ENCODE measurements around the gene WDR20.
"Not testable (repeated sequence)": the region's sequence is repeated elsewhere in the genome, so short reads cannot be mapped to it uniquely, and the experiment has no call there.

WDR20 gene

DNA sequence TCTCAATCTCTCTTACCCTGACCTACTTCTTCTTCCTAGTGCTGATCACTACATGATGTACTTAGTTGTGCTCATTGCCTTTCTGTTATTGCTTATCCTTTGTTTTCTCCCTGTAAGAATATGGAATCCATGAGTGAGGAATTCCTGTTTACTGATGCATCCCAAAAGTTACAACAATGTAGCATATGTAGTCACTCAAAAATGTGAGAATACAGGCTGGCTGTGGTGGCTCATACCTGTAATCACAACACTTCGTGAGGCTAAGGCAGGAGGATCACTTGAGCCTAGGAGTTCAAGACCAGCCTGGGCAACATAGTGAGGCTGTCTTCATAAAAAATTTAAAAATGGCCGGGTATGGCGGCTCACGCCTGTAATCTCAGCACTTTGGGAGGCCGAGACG is 8.0 kb upstream of the WDR20 start:
- DNase-seq (ENCODE audit: low spot score) = no peak

DNA sequence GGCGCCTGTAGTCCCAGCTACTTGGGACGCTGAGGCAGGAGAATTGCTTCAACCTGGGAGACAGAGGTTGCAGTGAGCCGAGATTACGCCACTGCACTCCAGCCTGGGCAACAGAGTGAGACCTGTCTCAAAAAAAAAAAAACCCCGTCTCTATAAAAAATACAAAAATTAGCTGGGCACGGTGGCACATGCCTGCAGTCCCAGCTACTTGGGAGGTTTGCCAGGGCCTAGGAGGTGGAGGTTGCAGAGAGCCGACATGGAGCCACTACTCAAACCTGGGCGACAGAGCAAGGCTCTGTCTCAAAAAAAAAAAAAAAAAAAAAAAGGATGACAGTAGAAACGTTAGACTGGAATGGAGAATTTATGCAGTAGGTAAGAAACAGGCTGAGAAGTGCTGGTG is 5.7 kb upstream of the WDR20 start:
- DNase-seq (ENCODE audit: low spot score) = not testable (repeated sequence)

DNA sequence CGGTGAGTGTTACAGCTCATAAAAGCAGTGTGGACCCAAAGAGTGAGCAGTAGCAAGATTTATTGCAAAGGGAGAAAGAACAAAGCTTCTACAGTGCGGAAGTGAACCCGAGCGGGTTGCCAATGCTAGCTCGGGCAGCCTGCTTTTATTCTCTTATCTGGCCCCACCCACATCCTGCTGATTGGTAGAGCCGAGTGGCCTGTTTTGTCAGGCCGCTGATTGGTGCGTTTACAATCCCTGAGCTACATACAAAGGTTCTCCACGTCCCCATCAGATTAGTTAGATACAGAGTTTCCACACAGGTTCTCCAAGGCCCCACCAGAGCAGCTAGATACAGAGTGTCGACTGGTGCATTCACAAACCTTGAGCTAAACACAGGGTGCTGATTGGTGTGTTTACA is 5.0 kb upstream of the WDR20 start:
- not testable (repeated sequence) for DNase-seq (ENCODE audit: low spot score)

DNA sequence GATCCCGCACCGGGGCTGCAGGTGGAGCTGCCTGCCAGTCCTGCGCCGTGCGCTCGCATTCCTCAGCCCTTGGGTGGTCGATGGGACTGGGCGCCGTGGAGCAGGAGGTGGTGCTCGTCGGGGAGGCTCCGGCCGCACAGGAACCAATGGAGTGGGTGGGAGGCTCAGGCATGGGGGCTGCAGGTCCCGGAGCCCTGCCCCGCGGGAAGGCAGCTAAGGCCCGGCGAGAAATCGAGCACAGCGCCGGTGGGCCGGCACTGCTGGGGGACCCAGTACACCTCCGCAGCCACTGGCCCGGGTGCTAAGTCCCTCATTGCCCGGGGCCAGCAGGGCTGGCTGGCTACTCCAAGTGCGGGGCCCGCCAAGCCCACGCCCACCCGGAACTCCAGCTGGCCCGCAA is 4.2 kb upstream of the WDR20 start:
- DNase-seq (ENCODE audit: low spot score) = not testable (repeated sequence)

DNA sequence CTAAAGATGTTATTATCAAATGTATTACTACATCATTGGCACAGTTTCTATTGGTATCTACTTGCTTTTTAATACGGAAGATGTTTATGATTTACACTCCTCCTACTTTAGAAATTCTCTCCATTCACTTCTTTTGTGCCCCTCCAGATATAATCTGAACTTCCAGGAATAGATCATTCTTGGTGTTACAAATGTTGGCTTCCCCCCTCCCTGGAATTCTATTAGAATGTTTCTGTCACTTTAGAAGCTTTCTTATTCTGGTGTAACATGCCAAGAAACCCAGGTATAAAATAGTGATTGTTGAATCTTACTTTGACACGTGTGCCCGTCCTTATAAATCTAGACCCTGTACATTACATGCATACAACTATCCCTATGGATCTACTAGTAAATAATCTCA is 1.2 kb upstream of the WDR20 start:
- DNase-seq (ENCODE audit: low spot score) = no peak

DNA sequence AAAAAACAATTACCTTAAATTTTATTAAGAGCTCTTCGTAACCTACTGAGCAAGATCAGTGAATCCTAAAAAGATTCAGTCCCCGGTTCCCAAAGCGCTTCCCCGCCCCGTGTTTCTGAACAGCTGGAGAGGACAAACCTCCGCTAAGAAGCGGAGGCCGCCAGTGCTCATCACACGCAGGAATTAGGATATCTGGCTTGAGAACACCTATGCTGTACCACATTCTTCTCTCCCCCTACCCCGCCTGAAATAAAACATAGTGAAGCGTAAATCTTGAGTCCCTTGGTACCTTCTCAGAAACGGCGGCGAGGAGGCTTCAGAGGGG is 774 bp upstream of the WDR20 start:
- no peak for DNase-seq (ENCODE audit: low spot score)

DNA sequence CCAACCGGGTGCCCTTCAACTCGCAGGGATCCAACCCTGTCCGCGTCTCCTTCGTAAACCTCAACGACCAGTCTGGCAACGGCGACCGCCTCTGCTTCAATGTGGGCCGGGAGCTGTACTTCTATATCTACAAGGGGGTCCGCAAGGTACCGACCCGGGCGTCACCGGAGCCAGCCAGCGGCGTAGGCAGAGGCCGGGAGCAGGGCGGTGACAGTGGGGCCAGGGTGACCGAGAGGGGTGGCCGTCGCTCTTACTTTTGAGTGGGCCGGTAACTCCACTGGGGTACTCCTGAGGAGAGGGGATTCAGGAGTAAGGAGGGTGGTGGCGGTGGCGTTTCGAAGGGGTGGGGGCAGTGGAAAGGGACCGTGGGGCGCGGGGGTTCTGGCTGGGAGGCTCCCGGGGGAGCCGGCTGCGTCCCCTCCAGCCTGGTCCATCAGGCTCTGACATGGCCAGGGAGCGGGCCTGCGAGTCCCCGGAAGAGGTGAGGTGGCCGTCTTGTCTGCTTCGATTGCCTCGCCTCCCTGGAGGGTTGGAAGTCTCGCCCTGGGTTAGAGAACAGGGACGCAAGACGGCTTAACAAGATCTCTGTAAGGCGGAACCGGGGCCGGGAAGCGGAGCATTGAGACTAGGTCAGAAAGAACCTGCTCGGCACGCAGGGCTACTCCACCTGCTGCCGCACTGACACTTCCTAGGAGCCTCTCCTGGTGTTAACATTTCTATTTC is 491 bp downstream of the WDR20 start:
- DNase-seq (ENCODE audit: low spot score) = peak; percentile 20

DNA sequence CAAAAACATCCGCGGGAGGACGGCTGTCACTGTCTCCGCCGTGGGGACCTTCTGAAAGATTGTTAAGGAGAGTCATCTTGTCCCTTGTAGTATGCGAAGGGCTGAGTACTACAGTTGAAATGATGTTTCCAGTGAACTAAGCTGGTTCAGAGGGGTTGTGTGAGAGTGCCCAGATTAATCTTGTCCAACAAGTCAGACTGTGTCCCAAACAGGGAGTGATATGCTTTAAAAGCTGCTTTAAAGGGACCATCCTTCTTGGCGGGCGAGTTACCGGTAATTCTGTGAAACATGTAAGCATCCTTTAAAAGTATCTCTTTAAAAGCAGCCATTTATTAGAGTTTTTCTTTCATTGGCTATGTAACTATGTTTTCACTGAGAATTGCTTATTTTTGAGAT is 1.1 kb downstream of the WDR20 start:
- DNase-seq (ENCODE audit: low spot score) = no peak

DNA sequence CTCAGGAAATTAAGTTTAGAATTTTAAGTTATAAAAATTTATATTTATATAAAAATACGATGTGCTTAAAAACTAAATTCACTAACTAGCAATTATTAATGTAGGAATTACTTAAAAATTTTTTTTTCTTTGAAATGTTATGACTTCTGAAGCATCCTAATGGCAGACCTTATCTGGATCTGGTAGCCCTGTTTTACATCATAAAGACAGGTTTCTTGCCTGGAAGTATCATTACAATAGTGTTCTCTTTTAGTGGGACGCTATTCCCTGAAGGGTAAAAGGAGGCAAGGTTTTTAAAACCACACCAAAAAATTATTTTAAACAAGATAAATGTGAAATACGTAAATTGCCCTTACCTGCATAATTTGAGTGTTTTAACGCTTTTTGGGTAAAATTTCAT is 2.1 kb downstream of the WDR20 start:
- DNase-seq (ENCODE audit: low spot score) = no peak

DNA sequence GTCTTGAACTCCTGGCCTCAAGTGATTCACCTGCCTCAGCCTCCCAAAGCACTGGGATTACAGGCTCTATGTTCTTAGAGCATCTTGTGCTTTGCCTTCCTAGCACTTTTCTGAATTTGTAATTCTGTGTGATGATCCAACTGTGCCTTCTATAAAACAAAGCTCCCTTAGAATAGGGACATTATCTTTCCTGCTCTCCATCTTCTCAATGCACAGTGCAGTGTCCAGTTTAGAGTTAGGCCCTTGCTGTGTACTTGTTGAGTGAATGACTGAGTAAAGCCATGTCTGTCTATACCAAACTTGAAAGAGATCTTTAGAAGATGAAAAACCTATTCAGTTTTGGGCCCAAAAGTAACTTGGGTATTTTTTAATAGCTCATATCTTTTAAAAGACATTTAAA is 5.2 kb downstream of the WDR20 start:
- DNase-seq (ENCODE audit: low spot score) = peak; percentile 36

DNA sequence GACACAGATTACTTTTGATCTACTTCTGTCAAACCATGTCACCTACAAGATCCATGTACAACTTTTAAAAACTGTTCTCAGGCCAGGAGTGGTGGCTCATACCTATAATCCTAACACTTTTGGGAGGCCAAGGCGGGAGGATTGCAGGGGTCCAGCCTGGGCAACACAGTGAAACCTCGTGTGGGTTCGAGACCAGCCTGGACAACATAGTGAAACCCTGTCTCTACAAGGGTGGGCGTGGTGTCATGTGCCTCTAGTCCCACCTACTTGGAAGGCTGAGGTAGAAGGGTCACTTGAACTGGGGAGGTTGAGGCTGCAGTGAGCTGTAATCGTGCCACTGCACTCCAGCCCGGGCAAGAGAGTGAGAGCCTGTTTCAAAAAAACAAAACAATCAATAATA is 5.7 kb downstream of the WDR20 start:
- no peak for DNase-seq (ENCODE audit: low spot score)

DNA sequence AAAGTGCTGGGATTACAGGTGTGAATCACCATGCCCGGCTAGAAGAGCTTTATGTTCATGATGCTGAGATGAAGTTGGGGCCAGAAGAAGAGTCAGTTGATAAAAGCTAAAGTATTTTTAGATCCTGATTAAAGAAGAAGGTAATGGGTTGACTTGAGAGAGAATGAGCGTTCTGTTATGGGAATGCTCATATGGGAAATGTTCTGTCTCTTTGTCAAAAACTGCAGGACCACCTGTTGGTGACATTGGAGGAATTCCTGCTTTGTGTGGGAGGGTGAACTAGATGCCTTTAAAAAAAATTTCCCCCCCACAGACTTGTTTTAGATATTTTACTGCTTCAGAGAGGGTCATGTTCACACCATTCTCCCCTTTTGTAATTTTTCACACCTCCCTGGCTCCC is 6.7 kb downstream of the WDR20 start:
- DNase-seq (ENCODE audit: low spot score) = no peak

DNA sequence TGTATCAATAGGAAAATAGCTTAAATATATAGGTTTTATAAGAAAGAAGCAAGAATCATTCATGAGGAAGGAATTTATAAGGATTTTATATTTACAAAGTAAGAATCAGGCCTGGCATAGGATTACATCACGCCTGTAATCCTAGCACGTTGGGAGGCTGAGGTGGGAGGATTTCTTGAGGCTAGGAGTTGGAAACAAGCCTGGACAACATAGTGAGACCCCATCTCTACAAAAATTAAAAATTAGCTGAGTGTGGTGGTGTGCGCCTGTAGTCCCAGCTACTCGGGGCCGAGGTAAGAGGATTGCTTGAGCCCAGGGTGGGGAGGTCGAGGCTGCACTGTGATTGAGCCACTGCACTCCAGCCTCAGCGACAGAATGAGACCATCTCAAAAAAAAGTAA is 10.4 kb downstream of the WDR20 start:
- DNase-seq (ENCODE audit: low spot score) = no peak

DNA sequence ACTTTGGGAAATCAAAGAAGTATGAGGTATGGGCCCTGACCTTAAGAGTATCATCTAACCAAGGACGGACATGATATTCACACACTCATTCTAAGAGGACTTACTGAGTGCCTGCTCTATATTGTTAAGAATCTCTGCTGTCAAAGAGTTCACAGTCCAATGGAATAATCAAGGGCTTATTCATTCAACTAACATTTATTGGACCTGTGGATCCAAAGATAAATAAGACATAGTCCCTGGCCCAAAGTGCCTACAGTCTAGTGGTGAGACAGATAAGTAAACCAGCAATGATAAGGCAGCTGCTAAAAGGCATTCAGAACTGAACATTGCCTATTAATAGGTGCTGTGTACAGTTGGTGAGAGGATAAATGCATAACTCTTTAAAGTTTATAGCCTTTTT is 11.0 kb downstream of the WDR20 start:
- no peak for DNase-seq (ENCODE audit: low spot score)

DNA sequence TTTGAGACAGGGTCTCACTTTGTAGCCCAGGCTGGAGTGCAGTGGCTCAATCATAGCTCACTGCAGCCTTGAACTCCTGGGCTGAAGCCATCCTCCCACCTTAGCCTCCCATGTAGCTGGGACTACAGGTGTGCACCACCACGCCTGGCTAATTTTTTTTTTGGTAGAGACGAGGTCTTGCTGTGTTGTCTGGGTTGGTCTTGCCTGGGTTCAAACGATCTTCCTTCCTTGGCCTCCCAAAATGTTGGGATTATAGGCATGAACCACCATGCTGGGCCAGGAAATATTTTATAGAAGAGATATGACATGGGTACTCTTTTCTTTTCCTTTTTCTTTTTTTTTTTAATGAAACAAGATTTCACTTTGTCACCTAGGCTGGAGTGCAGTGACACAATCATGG is 11.7 kb downstream of the WDR20 start:
- DNase-seq (ENCODE audit: low spot score) = not testable (repeated sequence)

DNA sequence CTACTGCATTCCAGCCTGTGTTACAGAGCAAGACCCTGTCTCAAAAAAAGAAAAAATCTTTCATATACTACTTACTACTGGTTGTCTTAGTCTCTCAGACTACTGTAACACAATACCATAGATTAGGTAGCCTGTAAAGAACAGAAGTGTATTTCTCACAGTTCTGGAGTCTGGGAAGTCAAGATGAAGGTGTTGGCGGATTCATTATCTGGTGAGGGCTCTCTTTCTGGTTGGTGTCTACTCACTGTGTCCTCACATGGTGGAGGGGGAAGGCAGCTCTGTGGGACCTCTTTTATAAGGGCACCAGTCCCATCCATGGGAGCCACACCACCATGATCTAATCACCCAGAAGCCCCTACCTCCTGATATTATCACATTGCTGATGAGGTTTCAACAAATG is 14.4 kb downstream of the WDR20 start:
- no peak for DNase-seq (ENCODE audit: low spot score)

DNA sequence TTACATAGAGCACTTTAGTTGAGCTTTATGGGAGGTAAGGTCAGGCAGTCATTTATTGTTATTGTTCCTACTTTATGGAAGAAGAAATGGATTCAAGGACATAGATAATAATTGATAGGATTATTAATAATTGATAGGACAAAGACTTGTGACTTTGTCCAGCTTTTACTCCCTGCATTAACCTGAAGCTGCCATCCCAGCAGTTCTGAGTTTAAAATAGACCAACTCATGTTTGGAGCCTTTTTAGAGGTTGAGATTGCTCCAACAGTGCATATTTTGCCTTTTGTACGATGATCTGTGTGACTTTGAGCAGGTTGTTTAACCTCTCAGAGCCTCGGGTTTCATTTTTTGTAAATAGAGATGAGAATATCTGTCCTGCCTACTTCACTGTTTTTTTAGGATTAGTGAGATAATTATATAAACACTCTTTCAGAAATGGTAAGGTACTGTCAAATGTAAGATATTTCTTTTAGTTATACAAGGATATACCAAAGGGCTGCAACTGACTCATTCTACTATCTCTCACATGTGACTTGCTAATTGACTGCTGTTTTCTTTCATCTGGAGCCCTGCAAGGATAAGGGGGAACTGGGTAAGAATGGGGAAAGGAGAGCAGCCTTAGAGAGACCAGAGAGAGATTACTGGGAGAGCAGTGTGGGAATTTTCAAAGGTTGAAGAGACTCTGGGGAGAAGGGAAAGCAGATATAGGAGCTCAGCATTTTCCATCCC is 15.3 kb downstream of the WDR20 start:
- DNase-seq (ENCODE audit: low spot score) = no peak

DNA sequence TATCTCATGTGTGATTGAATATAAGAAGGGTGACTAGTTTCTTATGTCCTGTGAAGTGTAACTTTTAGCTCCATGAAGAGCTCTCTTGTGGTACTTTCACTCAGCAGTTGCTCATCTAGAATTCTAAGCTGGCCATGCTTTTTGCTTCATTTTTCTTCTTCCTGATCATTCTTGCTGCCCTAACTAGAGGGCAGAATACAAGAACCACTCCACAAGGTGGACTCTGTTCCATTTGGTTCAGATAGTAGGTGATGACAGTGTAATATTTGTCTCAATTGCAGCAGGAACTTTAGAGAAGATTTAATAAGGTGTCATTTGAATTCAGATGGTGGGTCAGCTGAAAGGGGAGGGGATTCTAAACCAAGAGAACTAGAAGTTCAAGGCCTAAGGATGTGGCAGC is 17.6 kb downstream of the WDR20 start:
- DNase-seq (ENCODE audit: low spot score) = no peak

DNA sequence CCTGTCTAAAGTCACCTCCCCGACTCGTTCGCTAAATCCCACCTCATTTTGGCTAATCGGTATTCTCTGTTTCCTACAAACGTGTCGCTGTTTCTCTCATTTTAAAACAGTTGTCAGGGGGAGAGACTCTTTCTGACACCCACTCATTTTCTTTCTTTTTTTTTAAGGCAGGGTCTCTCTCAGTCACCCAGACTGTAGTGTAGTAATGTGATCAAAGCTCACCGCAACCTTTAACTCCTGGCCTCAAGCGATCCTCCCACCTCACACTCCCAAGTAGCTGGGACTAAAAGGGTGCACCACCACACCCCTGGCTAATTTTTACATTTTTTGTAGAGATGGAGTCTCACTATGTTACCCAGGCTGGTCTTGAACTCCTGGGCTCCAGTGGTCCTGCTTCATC is 19.1 kb downstream of the WDR20 start:
- DNase-seq (ENCODE audit: low spot score) = no peak

DNA sequence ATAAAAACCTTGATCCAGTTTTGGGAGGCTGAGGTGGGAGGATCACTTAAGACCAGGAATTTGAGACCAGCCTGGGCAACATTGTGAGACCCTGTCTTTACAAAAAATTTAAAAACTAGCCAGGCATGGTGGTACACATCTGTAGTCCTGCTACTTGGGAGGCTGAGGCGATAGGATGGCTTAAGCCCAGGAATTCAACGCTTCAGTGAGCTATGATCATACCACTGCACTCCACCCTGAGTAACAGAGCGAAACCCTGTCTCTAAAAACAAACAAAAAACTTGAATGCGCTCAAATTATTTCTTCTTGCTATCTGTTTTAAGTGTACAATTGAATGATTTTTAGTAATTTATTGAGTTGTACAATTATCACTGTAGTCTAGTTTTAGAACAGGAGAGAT is 20.1 kb downstream of the WDR20 start:
- no peak for DNase-seq (ENCODE audit: low spot score)

DNA sequence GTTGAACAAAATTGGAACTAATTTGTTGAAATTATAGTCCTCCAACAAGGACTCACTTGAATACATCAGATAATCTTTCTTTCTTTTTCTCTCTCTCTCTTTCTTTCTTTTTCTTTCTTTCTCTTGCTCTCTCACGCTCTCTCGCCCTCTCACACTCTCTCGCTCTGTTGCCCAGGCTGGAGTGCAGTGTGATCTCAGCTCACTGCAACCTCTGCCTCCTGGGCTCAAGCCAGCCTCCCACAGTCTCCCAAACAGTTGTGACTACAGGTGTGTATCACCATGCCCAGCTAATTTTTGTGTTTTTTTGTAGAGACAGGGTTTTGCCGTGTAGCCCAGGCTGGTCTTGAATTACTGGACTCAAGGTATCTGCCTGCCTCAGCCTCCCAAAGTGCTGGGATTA is 22.8 kb downstream of the WDR20 start:
- DNase-seq (ENCODE audit: low spot score) = no peak

DNA sequence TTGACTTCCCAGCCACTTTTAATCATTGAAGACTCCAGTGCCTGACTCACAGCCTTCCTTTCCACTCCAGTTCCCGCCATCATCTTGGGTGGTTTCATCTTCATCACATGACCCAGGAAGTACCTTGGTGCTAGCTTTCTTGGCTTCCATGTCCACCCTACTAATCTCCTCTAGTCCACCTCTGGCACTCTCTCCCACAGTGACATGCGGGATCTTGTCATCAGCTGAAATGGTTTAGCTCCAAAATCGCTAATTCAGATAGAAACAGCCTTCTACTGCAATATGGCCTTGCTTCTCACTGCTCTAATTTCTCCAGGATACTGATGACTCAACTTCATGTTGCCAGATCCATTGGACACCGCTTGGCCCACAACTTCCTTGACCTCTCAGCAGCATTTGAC is 24.5 kb downstream of the WDR20 start:
- DNase-seq (ENCODE audit: low spot score) = no peak

DNA sequence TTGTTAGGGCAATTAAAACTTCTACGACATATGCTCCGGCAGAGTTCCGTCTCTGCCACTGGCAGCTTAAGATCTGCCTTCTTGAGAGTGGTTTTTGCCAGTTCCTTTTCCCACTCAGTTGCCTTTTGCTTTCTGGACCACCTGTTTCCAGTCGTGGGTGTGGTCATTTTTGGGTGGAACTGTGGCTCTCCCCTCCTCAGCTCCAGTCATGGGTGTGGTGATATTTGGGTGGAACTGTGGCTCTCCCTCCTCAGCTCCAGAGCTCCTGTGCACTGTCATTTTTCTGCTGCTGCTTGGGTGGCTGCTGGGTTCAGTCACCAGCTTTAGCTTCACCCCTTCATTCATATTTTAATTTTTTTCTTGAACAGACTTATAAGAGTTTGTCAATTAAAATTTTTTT is 25.3 kb downstream of the WDR20 start:
- no peak for DNase-seq (ENCODE audit: low spot score)

DNA sequence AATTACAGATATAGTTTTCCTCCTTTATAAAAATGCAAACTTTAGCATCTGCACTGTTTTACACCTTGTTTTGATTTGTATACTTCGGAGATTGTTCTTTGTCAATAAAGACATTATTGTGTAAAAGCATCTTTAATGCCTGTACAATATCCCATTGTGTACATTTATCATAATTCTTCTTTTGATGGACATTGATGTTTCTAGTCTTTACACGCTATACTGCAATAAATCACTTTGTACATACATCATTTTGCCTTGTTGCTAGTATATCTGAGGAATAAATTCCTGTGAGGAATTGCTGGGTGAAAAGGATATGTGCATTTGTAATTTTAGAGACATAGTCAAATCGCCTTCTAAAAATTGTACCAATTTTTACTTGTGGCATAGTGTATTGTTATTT is 30.4 kb downstream of the WDR20 start:
- no peak for DNase-seq (ENCODE audit: low spot score)
